HUES64 (cell line): ENCODE measurements around the gene RACGAP1.

ENCODE experiments used
- H3K27ac ChIP-seq: 2 replicates; pipeline ENCODE4 v1.7.0; 2013; ENCODE audit warnings: low read depth, low read length, inconsistent platforms
- H3K27me3 ChIP-seq: 2 replicates; pipeline ENCODE4 v1.6.1; 2013; ENCODE audit warnings: mild to moderate bottlenecking, low read length; ENCODE audit not compliant: insufficient read depth
- H3K36me3 ChIP-seq: 2 replicates; pipeline ENCODE4 v1.6.1; 2013; ENCODE audit warnings: mild to moderate bottlenecking, low read length; ENCODE audit not compliant: insufficient read depth
- H3K4me1 ChIP-seq: 2 replicates; pipeline ENCODE4 v1.6.1; 2013; ENCODE audit warnings: mild to moderate bottlenecking, low read length, moderate library complexity; ENCODE audit not compliant: insufficient read depth
- H3K4me3 ChIP-seq: 2 replicates; pipeline ENCODE4 v1.5.1; 2013; ENCODE audit warnings: mild to moderate bottlenecking, low read length, moderate library complexity
- H3K9ac ChIP-seq: 2 replicates; pipeline ENCODE4 v1.6.1; 2013; ENCODE audit warnings: mild to moderate bottlenecking, low read depth, low read length
- H3K9me3 ChIP-seq: 2 replicates; pipeline ENCODE4 v1.6.1; 2013; ENCODE audit warnings: low read depth, low read length; ENCODE audit not compliant: insufficient read depth
- WGBS: fragments of 150-250, 120-280 bp; methylation state at CpG from one replicate; pipeline ENCODE4 v1.1.7; 2013; ENCODE audit warnings: missing lambda C conversion rate; 5-methylcytosine and 5-hydroxymethylcytosine counted together

The RACGAP1 gene

GRCh38 chr12:49942921-49943624 lies 82.2 kb downstream of the RACGAP1 start:
- Histone ChIP-seq H3K27ac (no peak overlapping the region), H3K9me3 (no peaks in the 10 kb centered on the region), H3K27me3 (peaks cover 13% of the 10 kb centered on the region; the same call in 1 of the 2 replicates), H3K36me3 (no peaks in the 10 kb centered on the region), H3K9ac (no peak overlapping the region), H3K4me1 (peaks cover 20% of the 10 kb centered on the region), H3K4me3 (no peak overlapping the region)
- 76% methylated on average over 14 of the region's 14 CpGs for WGBS

- Histone ChIP-seq H3K4me1 (peaks cover 17% of the 10 kb centered on the region), H3K4me3 (no peak overlapping the region), H3K9ac (no peak overlapping the region), H3K27ac (no peak overlapping the region), H3K9me3 (no peaks in the 10 kb centered on the region), H3K36me3 (no peaks in the 10 kb centered on the region), H3K27me3 (peaks cover 13% of the 10 kb centered on the region; the same call in 1 of the 2 replicates)
- WGBS, result 74% methylated on average over 3 of the region's 3 CpGs
Observed at GRCh38 chr12:49942512-49942893, 82.8 kb downstream of the RACGAP1 start.

GRCh38 chr12:49941556-49942511 lies 83.5 kb downstream of the RACGAP1 start:
- H3K36me3 ChIP-seq, result no peaks in the 10 kb centered on the region
- WGBS, result 92% methylated on average over 13 of the region's 13 CpGs
- H3K9me3 ChIP-seq, result no peaks in the 10 kb centered on the region
- no peak overlapping the region for H3K4me3 ChIP-seq
- H3K27me3 ChIP-seq, result peaks cover 13% of the 10 kb centered on the region; the same call in 1 of the 2 replicates
- no peak overlapping the region for H3K9ac ChIP-seq
- peaks cover 17% of the 10 kb centered on the region for H3K4me1 ChIP-seq
- no peak overlapping the region for H3K27ac ChIP-seq

- Histone ChIP-seq H3K36me3 (no peaks in the 10 kb centered on the region), H3K4me3 (no peak overlapping the region), H3K27ac (no peak overlapping the region), H3K27me3 (peaks cover 8% of the 10 kb centered on the region; the same call in 1 of the 2 replicates), H3K4me1 (peaks cover 8% of the 10 kb centered on the region), H3K9ac (no peak overlapping the region), H3K9me3 (no peaks in the 10 kb centered on the region)
- WGBS, result 98% methylated on average over 1 of the region's 1 CpG
Observed at GRCh38 chr12:49939707-49940106, 85.6 kb downstream of the RACGAP1 start.

GRCh38 chr12:49939307-49939706 lies 86.0 kb downstream of the RACGAP1 start:
- Histone ChIP-seq H3K4me3 (no peak overlapping the region), H3K27ac (no peak overlapping the region), H3K4me1 (peaks cover 8% of the 10 kb centered on the region), H3K36me3 (no peaks in the 10 kb centered on the region), H3K27me3 (peaks cover 4% of the 10 kb centered on the region; the same call in 1 of the 2 replicates), H3K9ac (no peak overlapping the region), H3K9me3 (no peaks in the 10 kb centered on the region)
